ENCODE results near the gene NFATC1.

Gene NFATC1

GRCh38 chr18:79529991-79530390, 134.3 kb downstream of the NFATC1 start:
- DNase-seq (ENCODE audit: low read depth in 2 of 2, low spot score in 1 of 2) = no peak

GRCh38 chr18:79530821-79531220, 135.1 kb downstream of the NFATC1 start:
- DNase-seq (ENCODE audit: low read depth in 2 of 2, low spot score in 1 of 2) = no peak

- DNase-seq (ENCODE audit: low read depth in 2 of 2, low spot score in 1 of 2) = no peak
These were observed 135.7 kb downstream of the NFATC1 start for GRCh38 chr18:79531386-79531785.

- DNase-seq (ENCODE audit: low read depth in 2 of 2, low spot score in 1 of 2) = no peak
These were observed 136.2 kb downstream of the NFATC1 start for GRCh38 chr18:79531926-79532312.

- no peak for DNase-seq (ENCODE audit: low read depth in 2 of 2, low spot score in 1 of 2)
These were observed 136.7 kb downstream of the NFATC1 start for GRCh38 chr18:79532313-79533007.

GRCh38 chr18:79533146-79533545, 137.4 kb downstream of the NFATC1 start:
- no peak for DNase-seq (ENCODE audit: low read depth in 2 of 2, low spot score in 1 of 2)

- no peak for DNase-seq (ENCODE audit: low read depth in 2 of 2, low spot score in 1 of 2)
These were observed 137.9 kb downstream of the NFATC1 start for GRCh38 chr18:79533591-79533990.

GRCh38 chr18:79534356-79534755, 138.6 kb downstream of the NFATC1 start:
- DNase-seq (ENCODE audit: low read depth in 2 of 2, low spot score in 1 of 2) = no peak

GRCh38 chr18:79537758-79538157, 142.0 kb downstream of the NFATC1 start:
- DNase-seq (ENCODE audit: low read depth in 2 of 2, low spot score in 1 of 2) = no peak

- no peak for DNase-seq (ENCODE audit: low read depth in 2 of 2, low spot score in 1 of 2)
These were observed 142.9 kb downstream of the NFATC1 start for GRCh38 chr18:79538635-79539034.

GRCh38 chr18:79540161-79540903, 144.6 kb downstream of the NFATC1 start:
- no peak for DNase-seq (ENCODE audit: low read depth in 2 of 2, low spot score in 1 of 2)

- no peak for DNase-seq (ENCODE audit: low read depth in 2 of 2, low spot score in 1 of 2)
These were observed 145.2 kb downstream of the NFATC1 start for GRCh38 chr18:79540904-79541282.

GRCh38 chr18:79542213-79542612, 146.5 kb downstream of the NFATC1 start:
- no peak for DNase-seq (ENCODE audit: low read depth in 2 of 2, low spot score in 1 of 2)

- DNase-seq (ENCODE audit: low read depth in 2 of 2, low spot score in 1 of 2) = no peak
These were observed 147.4 kb downstream of the NFATC1 start for GRCh38 chr18:79542876-79543750.

- no peak for DNase-seq (ENCODE audit: low read depth in 2 of 2, low spot score in 1 of 2)
These were observed 148.2 kb downstream of the NFATC1 start for GRCh38 chr18:79543861-79544385.

GRCh38 chr18:79544386-79544963, 148.7 kb downstream of the NFATC1 start:
- no peak for DNase-seq (ENCODE audit: low read depth in 2 of 2, low spot score in 1 of 2)

GRCh38 chr18:79545255-79545654, 149.5 kb downstream of the NFATC1 start:
- no peak for DNase-seq (ENCODE audit: low read depth in 2 of 2, low spot score in 1 of 2)

- no peak for DNase-seq (ENCODE audit: low read depth in 2 of 2, low spot score in 1 of 2)
These were observed 150.0 kb downstream of the NFATC1 start for GRCh38 chr18:79545736-79546171.

- DNase-seq (ENCODE audit: low read depth in 2 of 2, low spot score in 1 of 2) = no peak
These were observed 151.1 kb downstream of the NFATC1 start for GRCh38 chr18:79546781-79547272.

GRCh38 chr18:79547413-79548076, 151.8 kb downstream of the NFATC1 start:
- DNase-seq (ENCODE audit: low read depth in 2 of 2, low spot score in 1 of 2) = no peak
